GM12865 (cell line): ENCODE results near the gene CMC2.

Source experiments
- DNase-seq: peaks from one replicate; pipeline ENCODE4 v3.0.0; 2010; ENCODE audit warnings: low read depth
- H3K4me3 ChIP-seq: 2 replicates; pipeline ENCODE4 v1.5.1; 2011; ENCODE audit warnings: mild to moderate bottlenecking, low read depth, low read length, control low read depth
- TF ChIP-seq, protein P1 (sequence below): IDR thresholded peaks from 2 replicates; pipeline ENCODE4 v1.5.1; 2011; ENCODE audit warnings: low read length, control low read depth, low read depth, inconsistent platforms; ENCODE audit not compliant: insufficient read depth; ENCODE audit errors: missing control alignments

Gene CMC2

GRCh38 chr16:81003610-81004460, 2.9 kb downstream of the CMC2 start:
- H3K4me3 ChIP-seq: peak overlapping the region; percentile 89
- DNase-seq: peak; percentile 31
- TF ChIP-seq, protein P1, sequence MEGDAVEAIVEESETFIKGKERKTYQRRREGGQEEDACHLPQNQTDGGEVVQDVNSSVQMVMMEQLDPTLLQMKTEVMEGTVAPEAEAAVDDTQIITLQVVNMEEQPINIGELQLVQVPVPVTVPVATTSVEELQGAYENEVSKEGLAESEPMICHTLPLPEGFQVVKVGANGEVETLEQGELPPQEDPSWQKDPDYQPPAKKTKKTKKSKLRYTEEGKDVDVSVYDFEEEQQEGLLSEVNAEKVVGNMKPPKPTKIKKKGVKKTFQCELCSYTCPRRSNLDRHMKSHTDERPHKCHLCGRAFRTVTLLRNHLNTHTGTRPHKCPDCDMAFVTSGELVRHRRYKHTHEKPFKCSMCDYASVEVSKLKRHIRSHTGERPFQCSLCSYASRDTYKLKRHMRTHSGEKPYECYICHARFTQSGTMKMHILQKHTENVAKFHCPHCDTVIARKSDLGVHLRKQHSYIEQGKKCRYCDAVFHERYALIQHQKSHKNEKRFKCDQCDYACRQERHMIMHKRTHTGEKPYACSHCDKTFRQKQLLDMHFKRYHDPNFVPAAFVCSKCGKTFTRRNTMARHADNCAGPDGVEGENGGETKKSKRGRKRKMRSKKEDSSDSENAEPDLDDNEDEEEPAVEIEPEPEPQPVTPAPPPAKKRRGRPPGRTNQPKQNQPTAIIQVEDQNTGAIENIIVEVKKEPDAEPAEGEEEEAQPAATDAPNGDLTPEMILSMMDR: no peak

- TF ChIP-seq, protein P1: no peak
- no peak overlapping the region for H3K4me3 ChIP-seq
- DNase-seq: no peak
Observed at GRCh38 chr16:81003064-81003463, 3.6 kb downstream of the CMC2 start.

DNA sequence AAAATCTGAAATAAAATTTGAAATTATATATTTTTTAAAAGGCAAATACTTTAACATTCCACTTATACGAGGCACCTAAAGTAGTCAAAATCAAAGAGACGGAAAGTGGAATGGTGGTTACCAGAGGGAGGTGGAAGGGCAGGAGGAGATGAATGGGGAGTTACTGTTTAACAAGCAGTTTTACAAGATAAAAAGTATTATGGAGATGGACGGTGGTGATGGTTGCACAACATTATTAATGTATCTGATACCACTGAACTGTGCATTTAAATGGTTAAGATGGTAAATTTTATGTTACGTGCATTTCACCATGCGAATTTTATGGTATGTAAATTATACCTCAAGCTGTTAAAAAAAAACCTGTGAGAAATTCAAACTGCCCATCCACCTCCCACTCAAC, 5.4 kb downstream of the CMC2 start:
- H3K4me3 ChIP-seq: no peak overlapping the region
- no peak for DNase-seq
- TF ChIP-seq, protein P1: no peak

DNA sequence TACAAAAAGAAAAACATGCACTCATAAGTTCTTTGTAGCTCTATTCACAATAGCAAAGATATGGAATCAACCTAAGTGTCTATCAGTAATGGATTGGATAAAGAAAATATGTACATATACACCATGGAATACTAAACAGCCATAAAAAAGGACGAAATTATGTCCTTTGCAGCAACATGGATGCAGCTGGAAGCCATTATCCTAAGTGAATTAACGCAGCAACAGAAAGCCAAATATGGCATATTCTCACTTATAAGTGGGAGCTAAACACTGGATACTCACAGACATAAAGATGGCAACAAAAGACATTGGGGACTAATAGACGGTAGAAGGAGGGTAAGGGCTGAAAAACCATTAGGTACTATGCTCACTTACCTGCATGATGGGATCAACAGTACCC, 5.8 kb downstream of the CMC2 start:
- H3K4me3 ChIP-seq: no peak overlapping the region
- DNase-seq: no peak
- TF ChIP-seq, protein P1: no peak

GRCh38 chr16:80997964-80998620, 8.6 kb downstream of the CMC2 start:
- no peak for DNase-seq
- TF ChIP-seq, protein P1: no peak
- H3K4me3 ChIP-seq: peak overlapping the region; percentile 69

GRCh38 chr16:80997139-80997798, 9.4 kb downstream of the CMC2 start:
- TF ChIP-seq, protein P1: no peak
- peak; percentile 43 for DNase-seq
- peak overlapping the region; percentile 69 for H3K4me3 ChIP-seq
